Stimulated activated CD8-positive, alpha-beta memory T cell treated with anti-CD3 and anti-CD28 coated beads, Interleukin-2, amount 100 ng/mL, for 1 hour (primary cell): ENCODE data around the gene CLDN16.

Experiments used
- DNase-seq, 2 donors: peaks; one replicate each; pipeline ENCODE4 v3.0.0-alpha.2; 2020; ENCODE audit warnings: low read depth in 2 of 2

CLDN16 gene

DNA sequence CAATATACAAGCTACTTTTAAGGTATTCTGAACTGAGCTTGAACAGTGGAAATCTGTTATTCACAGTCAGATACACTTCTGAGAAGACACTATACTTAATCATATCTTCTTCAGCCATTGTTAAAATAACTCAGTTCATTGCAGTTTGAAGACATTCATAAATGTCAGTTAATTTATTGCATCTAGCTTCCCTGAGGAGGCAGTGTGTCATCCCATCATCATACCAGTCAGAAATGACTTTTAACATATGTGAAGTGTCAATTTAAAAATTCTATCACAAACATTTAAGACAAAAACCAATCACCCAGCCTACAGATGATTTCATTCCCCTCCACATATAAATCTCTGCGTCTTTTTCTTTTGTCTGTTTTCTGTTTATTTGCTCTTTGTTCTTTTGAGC lies 54.3 kb downstream of the CLDN16 start:
- no peak for DNase-seq

- DNase-seq = no peak
These were observed 55.3 kb downstream of the CLDN16 start for GRCh38 chr3:190443257-190443656.

DNA sequence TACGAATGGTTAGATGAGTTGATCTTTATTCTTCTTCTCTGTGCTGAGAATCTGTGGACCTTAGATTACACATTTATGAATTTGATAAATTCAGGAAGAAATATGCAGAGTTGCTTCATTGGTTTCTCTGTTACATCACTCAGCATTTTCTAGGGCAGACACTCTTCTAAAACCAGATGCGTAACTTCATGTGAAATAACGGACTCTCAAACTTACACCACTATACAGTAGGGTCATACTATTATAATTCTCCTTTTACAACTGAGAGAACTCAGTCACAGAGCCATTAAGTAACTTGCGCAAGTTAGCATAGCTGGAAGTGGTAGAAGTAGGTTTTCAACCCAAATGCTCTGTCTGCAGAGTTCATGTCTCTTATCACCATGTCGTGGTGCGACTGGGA lies 56.0 kb downstream of the CLDN16 start:
- no peak for DNase-seq

- no peak for DNase-seq
These were observed 56.7 kb downstream of the CLDN16 start for GRCh38 chr3:190444576-190445145.

GRCh38 chr3:190446573-190447279 lies 58.8 kb downstream of the CLDN16 start:
- no peak for DNase-seq

DNA sequence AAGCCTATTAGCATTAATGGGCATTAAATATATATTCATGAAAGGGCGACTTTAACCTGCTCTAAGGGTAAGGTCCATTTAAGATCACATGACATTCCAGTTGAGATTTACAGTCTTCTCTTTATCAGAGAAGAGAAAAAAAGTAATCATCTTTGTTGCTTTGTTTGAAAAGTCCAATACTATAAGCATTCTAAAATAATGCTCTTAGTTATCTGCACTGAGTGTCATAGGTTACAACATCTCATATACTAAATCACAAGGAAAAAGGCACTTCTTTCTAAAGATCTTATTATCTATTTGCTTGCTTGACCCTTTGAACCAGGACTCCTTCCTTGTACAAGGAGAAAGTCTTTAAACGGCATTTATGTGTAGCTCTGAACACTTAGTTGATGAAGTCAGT lies 60.3 kb downstream of the CLDN16 start:
- DNase-seq = no peak

DNA sequence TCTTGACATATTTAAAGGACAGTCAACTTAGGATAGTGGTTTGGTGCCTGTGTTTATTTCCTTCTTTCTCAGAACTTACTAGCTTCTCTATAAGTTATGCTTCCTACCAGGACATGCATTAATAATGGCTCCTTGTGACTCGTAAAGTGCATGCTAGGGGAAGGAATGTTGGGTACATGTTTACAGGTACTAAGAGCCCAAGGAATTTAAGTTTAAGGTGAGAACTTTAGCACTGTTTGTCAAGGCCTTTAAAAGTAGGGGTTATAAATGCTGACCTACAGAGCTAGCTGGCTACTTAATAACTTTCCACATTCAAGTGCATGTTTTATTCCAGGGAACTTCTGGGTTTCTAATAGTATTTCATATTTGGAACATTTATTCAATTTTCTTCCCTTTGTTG lies 61.8 kb downstream of the CLDN16 start, which contains the start of gene TMEM207:
Gene TMEM207 (minus strand): TSS at position 101 of the 400 bp plus-strand sequence. CDS start 92 bp downstream, at position 9.
- DNase-seq = no peak

- DNase-seq = no peak
These were observed 67.9 kb downstream of the CLDN16 start for GRCh38 chr3:190455828-190456227.

- DNase-seq = no peak
These were observed 68.8 kb downstream of the CLDN16 start for GRCh38 chr3:190456770-190457169.

- no peak for DNase-seq
These were observed 70.1 kb downstream of the CLDN16 start for GRCh38 chr3:190458040-190458439.
